Measurements from ENCODE around the gene SND1.

SND1 gene

DNA sequence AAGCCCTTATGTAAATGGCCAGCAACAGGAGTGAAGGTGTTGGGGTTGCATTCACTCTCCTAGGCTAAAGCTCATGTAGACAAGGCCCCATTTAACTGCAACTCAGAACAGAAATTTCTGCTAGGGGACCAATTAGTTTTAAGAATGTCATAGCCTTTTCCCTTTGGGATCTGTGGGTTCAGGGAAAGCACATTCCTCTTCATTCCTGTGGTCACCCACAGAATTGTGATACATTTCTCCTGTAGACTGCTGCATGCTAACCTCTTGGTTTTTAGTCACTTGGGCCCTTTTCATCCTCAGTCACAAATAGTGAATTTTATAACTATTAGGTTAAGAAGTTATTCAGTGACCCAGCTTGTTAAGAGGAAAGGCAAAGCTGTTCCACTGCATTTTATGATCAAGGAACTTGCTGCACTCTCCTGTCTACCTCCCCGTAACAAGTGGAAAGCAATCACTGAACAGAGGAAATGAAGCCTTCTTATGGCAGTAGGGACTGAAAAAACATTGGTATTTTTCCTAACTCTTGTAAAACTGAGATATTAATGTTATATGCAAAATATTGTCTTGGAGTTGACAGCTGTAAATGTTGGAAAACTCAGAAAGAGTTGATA lies 124.9 kb downstream of the SND1 start:
- no peak for DNase-seq

DNA sequence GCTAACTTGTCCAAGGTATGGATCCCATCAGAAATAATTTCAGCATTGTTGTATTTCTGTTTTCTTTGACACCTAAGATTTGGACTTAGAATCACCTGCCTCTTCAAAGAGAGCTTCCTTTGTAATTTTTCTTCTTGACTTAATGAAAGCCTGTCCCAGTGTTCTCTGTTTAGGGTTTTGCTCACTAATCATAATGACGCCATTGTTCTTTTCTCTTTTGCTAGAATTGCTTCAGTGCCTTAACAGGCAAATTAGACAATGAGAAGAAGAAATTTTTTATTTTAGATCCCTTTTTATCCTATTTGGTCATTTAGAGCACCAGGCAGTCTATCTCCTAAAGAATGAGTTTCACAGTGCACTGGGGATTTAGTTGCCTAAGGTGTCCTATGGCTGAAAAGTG lies 128.5 kb downstream of the SND1 start:
- DNase-seq, result no peak

DNA sequence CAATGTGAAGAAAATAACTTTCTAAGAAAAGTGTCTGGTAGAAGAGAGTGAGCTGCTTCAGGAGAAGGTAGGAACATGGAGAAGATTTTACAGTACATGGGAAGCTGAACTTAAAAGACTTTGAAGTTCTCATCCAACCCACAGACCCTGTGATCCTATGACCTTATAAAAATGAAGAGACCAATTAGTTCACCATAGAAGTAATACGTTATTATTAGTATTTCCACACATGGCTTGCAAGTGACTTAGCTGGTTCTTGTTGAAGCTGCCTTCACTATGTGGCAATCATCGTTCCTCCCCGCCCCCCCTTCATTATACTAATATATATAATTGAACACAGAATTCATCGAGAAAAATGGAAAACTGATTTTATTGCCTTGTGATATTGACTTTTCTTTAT lies 129.1 kb downstream of the SND1 start:
- no peak for DNase-seq

DNA sequence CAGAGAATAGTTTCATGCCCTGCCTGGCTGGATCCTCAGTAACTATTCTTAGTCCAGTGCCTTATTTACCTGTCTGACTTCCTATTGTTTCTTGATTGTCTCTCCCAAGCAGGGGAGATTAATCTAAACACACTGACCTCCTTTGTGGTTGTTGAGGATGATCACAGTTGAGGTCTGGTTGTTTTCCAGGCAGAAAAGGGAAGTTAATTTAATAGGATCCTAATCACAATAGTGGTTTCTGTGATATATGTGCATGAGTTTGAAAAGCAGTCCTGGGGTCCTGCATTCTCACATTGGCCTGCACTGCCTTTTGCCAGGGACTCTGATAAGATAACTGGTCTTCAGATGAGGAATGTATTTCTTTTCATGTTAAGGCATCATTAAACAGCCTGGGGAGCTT lies 130.1 kb downstream of the SND1 start:
- no peak for DNase-seq

DNA sequence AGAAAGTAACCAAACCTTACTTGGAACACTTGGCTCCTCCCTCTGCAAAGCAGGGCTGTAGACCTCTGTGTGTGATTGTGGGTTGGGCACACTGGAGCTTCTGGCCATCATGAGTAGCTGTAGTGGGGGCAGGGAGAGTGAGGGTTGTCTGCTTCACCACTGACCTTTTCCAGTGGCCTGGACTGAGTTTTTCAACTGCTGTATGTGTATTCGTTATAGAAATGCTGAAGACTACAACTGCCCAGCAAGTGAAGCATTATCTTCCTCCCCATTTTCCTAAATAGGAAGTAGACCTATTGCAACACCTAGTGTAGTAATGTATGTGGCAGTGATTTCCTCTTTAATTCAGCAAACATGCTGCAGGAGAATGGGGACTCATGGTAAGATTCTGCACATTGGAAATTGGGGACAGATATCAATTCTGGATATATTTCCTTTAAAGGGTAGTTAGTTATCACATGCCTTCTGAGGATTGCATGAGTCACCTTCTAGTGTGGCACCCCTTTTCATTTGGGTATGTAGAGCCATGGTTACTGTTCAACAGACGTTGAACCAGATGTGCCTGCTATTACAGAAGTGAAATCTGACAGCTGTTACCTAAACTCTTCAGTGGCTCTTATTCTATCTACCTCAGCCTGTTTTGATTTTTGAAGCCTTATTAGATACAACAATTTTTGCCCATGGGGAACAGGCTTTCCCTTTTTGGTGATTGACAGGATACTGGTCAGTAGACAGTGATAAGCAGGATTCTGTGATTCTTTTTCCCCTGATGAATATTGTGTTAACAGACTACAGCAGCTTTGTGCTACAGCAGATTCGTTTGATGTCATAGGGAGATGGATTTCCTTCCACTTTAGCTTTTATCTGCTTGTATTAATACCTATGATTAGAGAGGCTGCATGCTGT lies 130.9 kb downstream of the SND1 start:
- no peak for DNase-seq

DNA sequence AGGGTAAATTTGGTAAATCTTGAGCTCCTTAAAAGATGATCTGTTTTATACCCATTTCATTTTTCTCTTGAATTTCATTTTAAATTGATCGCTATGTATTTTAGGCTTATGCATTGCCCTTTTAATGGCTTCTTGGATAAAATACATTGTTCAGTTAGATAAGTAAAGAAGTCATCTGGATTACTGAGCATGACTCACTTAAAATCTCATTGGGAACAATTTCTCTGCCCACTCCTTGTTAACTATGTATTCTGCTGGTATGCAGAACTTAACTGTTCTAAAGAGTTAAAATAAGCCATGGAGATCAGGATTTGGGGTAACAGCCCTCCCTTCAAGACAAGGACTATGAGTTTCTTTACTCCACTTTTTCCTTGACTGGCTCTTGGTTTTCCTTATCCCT lies 134.2 kb downstream of the SND1 start:
- DNase-seq, result no peak

DNA sequence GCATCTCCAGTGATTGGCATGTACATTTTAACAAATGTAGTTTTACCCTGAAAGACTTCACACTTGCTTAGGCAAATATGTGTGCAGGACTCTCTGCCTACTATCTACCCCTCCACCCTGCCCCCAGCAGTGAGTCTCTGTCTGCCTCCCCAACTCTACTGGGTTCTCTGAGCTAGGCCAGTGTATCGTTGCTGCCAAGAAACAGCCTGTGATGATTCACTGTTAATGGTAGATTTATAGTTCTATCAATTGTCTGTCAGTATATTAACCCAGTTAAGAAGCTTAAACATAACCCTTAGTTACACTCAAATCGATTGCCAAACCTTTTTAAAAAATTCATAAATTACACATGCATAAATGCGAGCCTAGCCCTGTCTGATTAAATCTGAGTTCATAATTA lies 137.0 kb downstream of the SND1 start:
- DNase-seq, result no peak

DNA sequence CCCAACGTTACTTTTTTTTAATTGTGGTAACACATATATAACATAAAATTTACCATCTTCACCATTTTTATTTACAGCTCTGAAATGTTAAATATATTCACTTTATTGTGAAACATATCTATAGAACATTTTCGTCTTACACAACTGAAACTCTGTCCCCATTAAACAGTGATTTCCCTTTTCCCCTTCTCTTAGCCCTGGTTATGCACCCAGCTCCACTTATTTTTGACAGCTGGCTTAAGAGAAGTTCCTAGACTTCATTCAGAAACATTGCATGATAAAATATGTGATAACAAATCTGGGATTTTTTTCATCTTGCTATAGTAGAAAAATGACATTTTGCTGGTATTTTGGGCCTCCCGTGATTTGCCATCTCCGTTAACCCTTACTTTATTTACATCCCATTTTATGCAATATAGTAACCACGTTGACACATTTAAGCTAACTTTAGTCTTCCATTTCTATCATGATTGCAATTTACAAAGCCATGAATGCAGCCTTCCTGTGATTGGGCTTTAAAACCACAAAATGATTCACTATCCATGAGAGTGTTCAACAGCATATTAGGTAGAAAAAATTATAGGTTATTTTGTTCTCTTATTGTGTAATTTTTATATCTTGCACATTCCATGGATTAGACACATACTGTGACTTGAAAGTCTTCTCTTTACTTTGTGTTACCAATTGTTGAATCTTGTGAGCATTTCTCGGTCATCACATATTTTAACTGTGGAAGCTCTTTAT lies 139.6 kb downstream of the SND1 start:
- DNase-seq, result no peak

DNA sequence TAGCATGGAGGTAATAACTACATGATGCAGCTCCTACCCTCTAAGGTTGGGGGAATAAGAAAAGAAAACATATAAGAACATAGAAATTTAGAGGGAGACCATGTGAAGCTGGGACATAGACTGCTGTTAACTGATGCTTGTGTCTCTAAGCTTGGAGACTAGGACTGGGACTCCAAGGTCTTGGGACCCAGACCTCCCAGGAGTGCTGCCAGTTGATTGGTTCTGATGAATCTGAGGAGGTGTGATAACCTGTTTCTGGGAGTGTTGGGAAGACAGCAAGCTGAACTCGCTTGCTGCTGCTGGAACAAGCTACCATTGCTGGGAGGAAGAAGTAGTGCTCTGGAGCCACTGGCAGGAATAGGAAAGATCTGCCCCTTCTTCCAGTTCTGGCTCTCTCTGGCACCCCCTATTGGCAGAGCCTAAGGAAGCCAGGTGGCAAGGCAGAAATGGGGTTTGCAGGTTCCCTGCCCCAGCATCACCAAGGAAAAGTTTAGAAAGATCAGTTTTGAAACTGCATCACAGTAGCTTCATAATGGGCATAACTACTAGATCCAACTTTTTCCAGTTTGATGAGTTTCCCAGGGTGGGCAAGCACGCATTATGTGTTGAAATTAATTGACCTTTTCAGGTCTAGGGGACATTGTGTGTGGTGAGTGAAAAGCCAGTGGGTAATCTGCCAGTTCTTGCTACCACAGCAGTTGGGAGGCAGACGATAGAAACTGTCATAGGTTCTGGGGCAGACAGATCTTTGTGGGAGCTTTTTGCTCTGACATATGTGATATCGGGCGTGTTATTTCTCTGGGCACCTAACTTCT lies 140.7 kb downstream of the SND1 start:
- peak; percentile 65 for DNase-seq

DNA sequence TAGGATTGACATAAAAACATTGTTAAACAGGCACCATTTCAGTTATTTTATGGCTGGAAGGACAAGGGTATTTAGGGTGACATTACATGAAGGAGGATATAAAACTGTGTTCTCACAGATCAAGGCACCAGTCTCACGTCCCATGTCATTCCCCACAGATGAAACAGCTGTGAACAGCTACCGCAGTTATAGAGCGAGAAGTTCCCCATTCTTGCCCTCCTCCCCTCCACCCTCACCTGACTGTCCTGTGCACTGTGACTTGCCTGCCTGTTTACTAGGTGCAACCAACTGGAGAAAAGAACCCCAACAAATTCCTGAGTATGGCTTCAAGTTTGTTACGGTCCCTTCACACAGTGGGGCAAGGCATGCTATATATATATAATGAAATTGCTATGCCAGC lies 141.6 kb downstream of the SND1 start:
- no peak for DNase-seq

DNA sequence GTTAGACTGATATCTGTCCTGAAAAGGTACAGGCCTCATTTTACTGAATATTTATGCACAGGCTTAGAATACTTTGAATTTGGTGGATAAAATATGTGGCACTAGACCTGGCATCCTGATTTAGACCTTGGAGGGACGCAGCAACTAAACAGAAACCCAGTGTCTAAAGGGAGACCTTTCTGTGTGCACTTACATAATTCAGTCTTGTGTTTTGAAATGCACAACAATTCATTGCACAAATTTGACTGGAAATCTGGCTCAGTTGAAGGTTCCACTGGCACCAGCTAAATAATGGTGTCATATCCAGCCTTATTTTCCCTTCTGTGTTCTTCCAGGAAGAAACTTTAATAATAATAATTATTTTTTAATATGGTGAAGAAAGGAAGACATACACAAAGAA lies 142.1 kb downstream of the SND1 start:
- DNase-seq, result no peak

DNA sequence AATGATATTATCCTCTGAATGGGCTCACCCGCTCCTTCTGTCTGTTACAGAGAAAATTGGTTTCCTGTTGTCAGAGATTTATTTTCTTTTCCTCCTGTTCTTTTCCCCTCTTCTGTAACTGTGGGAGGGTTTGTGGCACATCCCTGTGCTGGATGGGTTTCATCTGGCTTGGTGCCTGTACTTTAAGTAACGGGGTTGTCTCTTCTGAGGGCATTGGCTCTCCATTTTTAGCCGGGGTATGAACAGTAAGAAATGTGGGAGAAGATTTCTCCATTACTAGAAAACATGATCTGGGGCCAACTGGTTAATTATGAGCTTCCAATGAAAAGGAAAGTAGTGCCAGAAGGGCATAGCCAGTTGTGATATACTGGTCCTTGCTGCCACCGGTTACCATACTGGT lies 142.6 kb downstream of the SND1 start:
- DNase-seq, result no peak

DNA sequence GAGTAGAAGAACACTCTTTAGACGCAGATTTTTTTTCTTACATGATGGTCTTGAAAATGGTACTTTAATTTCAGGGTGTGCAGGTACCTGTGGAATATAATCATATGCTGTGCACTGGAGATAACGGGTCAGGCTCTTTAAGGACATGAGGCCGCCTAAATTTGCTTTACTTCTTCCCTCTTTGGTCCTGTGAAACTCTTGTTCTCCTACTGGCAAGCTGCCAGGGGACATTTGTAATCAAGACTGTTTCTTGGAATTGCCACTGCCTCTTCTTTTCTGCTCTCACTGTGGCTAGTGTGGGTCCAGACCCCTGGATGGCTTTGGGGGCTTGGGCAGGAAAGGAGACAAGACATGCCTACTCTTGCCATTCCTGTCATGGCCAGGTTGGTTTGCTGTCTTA lies 146.0 kb downstream of the SND1 start:
- no peak for DNase-seq

DNA sequence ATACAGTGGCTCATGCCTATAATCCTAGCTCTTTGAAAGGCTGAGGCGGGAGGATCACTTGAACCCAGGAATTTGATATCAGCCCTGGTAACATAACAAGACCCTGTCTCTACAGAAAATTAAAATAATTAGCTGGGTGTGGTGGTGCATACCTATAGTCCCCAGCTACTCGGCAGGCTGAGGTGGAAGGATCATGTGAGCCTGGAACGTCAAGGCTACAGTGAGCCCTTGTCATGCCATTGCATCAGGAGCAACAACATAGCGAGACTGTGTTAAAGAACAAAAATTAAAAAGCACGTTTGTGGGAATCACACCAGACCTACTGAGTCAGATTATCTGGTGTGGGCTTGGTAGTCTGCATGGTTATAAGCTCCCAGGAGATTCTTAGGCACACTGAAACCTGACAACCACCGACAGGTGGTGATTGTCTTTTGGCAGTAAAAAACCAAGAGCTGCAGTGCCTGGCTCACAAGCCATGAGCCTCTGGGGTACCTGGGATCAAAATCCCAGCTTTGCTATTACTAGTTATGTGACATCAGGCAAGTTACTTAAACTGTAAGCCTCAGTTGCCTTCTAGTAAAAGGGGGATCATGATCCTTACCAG lies 146.9 kb downstream of the SND1 start:
- no peak for DNase-seq

DNA sequence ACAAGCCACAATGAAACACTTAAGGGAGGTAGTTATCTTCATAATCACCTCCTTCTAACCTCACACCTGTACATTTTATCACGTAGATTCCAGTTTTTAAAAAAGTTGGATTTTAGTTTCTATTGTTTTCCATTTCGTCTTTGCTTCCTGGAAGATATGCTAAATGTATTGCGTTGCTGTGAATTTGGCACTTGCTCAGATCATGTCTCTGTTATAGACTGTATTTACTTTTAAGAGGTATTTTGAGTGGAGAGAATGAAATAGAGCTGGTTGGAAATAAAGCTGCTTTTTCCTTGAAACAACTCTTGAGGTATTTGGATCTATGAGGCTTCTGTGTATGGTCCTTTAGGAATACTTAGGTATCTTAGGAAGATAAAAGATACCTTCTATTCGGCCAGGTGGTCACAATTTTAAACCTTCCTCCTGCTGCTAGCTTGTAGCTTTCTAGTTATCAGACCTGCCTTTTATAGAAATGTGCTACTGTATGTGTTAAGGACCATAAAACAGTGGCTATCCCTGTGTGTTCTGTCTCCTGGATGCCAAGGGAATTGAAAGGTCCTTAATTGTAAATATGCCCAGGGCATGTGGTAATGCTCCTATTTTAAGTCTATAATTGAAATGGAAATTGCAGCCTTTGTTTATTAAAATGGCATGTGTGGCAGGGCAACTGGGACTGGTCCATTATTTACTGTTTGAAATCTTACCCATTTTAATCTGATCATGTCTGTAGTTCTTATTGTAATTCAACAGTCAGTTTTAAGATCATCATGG lies 147.7 kb downstream of the SND1 start:
- no peak for DNase-seq

DNA sequence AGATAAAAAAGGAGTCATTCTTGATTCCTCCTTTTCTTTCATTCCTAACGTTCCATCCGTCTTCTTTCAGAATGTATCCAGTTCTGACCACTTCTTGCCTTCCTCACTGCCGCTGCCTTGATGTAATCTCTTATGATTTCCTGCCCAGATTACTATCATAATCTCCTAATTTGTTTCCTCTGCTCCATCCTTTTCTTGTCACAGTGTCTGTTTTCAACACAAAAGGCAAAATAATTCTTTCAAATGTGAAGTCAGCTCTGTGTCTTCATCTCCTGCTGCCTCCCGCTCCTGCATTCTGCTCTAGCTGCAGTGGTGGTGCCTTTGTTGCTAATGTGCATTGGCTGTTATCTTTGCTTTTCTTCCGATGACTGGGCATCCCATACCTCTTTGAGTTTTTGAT lies 150.9 kb downstream of the SND1 start:
- DNase-seq, result no peak

DNA sequence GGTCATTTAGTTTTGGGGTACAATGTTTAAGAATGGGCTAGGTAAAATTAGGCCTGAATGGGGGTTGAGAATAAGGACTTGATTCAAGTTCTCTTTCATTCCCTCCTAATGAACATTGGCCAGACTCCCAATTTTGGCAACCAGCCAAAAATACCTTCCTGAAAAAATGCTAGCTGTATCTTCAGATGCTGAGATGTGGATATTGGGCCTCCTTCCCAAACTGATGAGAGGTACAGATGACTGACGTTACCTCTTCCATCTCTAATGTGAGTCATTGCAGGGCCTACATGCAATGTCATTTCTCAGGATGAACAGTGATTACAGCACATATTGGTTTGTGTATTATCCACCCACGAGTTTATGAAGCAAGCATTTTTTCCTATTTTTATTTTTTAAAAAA lies 151.6 kb downstream of the SND1 start:
- no peak for DNase-seq

DNA sequence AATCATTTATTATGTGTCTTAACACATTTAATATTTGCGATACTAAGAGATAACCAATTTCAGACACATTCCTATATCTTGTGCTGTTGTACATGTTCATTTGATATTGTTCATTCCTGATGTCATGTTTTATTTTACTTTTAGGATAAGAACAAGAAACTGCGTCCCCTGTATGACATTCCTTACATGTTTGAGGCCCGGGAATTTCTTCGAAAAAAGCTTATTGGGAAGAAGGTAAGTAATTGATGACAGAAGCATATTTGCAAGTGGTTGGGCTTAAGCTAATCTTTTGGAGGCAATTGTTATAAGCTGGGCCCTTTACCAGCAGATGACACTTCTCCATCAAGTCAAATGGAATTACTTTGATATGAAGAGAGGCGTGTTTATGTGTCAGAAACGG lies 155.3 kb downstream of the SND1 start:
- no peak for DNase-seq

DNA sequence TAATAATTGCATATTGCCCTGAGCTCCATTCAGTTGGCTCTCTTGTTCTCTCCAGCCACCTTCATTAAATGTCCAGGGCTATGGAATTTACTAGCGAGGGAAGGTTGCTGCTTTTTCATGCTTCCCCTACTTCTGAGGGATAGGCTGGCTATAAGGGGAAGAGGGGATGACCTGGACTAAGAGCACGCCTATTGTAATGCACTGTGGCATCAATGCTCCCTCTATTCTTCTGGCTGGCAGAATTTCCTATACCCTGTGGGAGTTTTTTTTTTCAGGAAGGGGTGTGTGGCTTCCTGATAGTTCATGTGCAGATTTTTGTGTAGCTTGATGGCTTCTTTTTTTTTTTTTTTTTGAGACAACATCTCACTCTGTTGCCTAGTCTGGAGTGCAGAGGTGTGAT lies 155.8 kb downstream of the SND1 start:
- DNase-seq, result no peak

DNA sequence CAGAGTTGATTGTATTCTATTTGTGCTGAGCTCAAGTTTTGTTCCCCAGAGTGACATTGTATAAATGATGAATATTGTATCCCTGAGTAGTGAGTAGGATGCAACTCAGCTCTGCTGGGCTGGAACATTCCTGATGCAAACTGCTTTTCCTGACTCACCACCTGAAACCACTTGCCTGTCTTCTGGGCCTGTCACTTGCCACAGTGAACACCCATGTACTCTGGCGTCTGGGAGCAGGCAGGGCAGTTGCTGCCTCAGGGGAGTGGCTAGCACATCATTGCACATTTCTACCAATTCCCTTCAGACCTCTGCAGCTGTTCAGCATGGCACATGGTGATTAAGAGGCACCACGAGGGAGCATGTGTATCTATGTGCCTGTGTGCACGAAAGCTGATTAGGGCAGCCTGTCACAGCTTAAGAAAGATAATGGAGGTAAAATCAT lies 157.3 kb downstream of the SND1 start:
- DNase-seq, result no peak

DNA sequence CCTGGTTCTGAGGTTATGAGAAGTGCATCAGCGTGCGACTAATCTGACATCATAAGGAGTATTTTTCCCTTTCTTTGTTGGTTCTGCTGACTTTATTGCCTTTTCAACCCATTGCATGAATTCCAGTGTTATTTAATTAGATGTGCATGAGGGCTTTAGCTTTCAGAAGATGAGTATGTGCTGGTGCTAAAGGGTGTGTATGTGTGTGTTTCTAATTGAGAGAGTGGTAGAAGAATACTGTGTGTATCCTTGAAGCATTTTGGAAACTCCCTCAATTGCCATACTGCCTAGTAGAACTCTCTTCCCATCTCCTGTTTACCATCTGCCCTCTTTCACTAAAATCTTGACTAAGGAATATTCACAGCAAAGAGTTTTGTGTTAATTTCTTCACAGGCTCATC lies 158.1 kb downstream of the SND1 start:
- DNase-seq, result no peak
